MM.1S (cell line): ENCODE results near the gene MBOAT2.

Experiments used
- DNase-seq: peaks from one replicate; pipeline ENCODE4 v3.0.0-alpha.2; 2015
- H2AFZ ChIP-seq: fragments of 300-600 bp; sonication (generic); 2 replicates; pipeline ENCODE4 v1.6.0; 2016; ENCODE audit warnings: antibody characterized with exemption, low read length
- H3F3A ChIP-seq: fragments of 300-600 bp; sonication (generic); 2 replicates; pipeline ENCODE4 v1.6.1; 2016; ENCODE audit warnings: mild to moderate bottlenecking, antibody characterized with exemption, low read length, moderate library complexity, mixed read lengths; ENCODE audit not compliant: insufficient read depth
- H3K27ac ChIP-seq: fragments of 300-600 bp; sonication (generic); 2 replicates; pipeline ENCODE4 v1.5.1; 2016; ENCODE audit warnings: mild to moderate bottlenecking, low read length
- H3K27me3 ChIP-seq: fragments of 300-600 bp; sonication (generic); replicated peaks from 2 replicates; pipeline ENCODE4 v1.6.0; 2016; ENCODE audit warnings: low read length; ENCODE audit not compliant: insufficient read depth
- H3K36me3 ChIP-seq: fragments of 300-600 bp; sonication (generic); replicated peaks from 2 replicates; pipeline ENCODE4 v1.6.1; 2016; ENCODE audit warnings: mild to moderate bottlenecking, low read length, mixed read lengths; ENCODE audit not compliant: insufficient read depth
- H3K4me1 ChIP-seq: fragments of 300-600 bp; sonication (generic); 2 replicates; pipeline ENCODE4 v1.6.1; 2016; ENCODE audit warnings: low read length, mixed read lengths
- H3K4me2 ChIP-seq: fragments of 300-600 bp; sonication (generic); 2 replicates; pipeline ENCODE4 v1.6.0; 2016; ENCODE audit warnings: low read depth, low read length
- H3K4me3 ChIP-seq: fragments of 300-600 bp; sonication (generic); 2 replicates; pipeline ENCODE4 v1.5.1; 2016; ENCODE audit warnings: low read length, mixed read lengths
- H3K79me2 ChIP-seq: fragments of 300-600 bp; sonication (generic); 2 replicates; pipeline ENCODE4 v1.6.1; 2016; ENCODE audit warnings: mixed run types, low read length, mixed read lengths
- H3K9ac ChIP-seq: fragments of 300-600 bp; sonication (generic); 2 replicates; pipeline ENCODE4 v1.6.1; 2016; ENCODE audit warnings: low read length, mixed read lengths
- H3K9me2 ChIP-seq: fragments of 300-600 bp; sonication (generic); replicated peaks from 2 replicates; pipeline ENCODE4 v1.6.1; 2016; ENCODE audit warnings: mild to moderate bottlenecking, low read length, mixed read lengths; ENCODE audit not compliant: insufficient read depth
- H3K9me3 ChIP-seq: fragments of 300-600 bp; sonication (generic); replicated peaks from 2 replicates; pipeline ENCODE4 v1.6.1; 2016; ENCODE audit warnings: mild to moderate bottlenecking, low read length, mixed read lengths; ENCODE audit not compliant: insufficient read depth
- H4K20me1 ChIP-seq: fragments of 300-600 bp; sonication (generic); 2 replicates; pipeline ENCODE4 v1.6.1; 2016; ENCODE audit warnings: mild to moderate bottlenecking, low read length, moderate library complexity, mixed read lengths; ENCODE audit not compliant: insufficient read depth
- EZH2 ChIP-seq: fragments of 300-600 bp; sonication (generic); optimal IDR thresholded peaks from 2 replicates; pipeline ENCODE3; 2017; ENCODE audit warnings: low read depth, mild to moderate bottlenecking, antibody characterized with exemption, low read length, mixed read lengths
- EZH2phosphoT487 ChIP-seq: fragments of 300-600 bp; sonication (generic); IDR thresholded peaks from 2 replicates; pipeline ENCODE4 v1.6.1; 2018; ENCODE audit warnings: antibody characterized with exemption, low read length
- TF ChIP-seq, protein P1 (sequence below): fragments of 300-600 bp; sonication (generic); IDR thresholded peaks from 2 replicates; pipeline ENCODE4 v1.5.1; 2016; ENCODE audit warnings: antibody characterized with exemption, low read length, mixed read lengths

MBOAT2 gene

DNA sequence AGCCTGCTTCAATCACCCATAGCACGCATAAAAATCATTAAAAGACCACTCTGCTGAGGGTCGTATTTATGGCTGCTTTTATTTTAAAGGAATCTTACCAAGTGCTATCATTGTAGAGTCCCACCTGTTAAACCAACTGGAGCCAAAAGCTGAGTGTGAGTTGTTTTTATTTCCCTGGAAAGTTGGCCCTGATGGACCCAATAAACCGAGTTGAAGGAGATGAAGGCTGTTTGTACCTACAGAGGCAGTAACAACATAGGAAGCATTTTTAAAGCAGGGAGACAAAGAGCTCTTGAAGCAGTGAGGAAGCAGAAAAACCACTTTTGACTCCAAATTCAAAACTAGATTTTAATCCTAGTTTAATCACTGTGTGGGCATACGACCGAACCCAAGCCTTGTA lies 6.4 kb downstream of the MBOAT2 start:
- no peak for TF ChIP-seq EZH2
- TF ChIP-seq, protein P1, sequence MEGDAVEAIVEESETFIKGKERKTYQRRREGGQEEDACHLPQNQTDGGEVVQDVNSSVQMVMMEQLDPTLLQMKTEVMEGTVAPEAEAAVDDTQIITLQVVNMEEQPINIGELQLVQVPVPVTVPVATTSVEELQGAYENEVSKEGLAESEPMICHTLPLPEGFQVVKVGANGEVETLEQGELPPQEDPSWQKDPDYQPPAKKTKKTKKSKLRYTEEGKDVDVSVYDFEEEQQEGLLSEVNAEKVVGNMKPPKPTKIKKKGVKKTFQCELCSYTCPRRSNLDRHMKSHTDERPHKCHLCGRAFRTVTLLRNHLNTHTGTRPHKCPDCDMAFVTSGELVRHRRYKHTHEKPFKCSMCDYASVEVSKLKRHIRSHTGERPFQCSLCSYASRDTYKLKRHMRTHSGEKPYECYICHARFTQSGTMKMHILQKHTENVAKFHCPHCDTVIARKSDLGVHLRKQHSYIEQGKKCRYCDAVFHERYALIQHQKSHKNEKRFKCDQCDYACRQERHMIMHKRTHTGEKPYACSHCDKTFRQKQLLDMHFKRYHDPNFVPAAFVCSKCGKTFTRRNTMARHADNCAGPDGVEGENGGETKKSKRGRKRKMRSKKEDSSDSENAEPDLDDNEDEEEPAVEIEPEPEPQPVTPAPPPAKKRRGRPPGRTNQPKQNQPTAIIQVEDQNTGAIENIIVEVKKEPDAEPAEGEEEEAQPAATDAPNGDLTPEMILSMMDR: no peak
- no peak for TF ChIP-seq EZH2phosphoT487

DNA sequence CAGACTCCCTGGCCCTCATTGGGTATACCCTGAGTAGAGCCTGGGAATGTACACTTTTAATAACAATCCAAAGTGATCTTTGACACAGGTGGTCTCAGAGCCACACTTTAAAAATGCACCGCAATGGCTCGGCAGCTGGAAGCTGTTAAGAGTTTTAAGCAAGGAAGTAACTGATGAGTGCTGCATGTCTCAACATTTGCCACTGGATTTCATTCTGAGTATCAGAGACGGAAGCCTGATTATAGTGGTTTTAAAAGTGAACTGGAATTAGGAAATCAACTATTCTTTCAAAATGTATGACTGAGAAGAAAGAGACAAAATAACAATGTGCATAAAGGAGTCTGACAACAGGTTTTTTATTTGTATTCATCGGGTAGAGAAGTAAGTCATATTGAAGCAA lies 7.5 kb downstream of the MBOAT2 start:
- no peaks in the 10 kb centered on the region for H3K27me3 ChIP-seq
- H4K20me1 ChIP-seq: no peaks in the 10 kb centered on the region
- TF ChIP-seq, protein P1: no peak
- TF ChIP-seq EZH2phosphoT487 (no peak), EZH2 (no peak)
- H3K27ac ChIP-seq: no peak overlapping the region
- H3K9me2 ChIP-seq: no peaks in the 10 kb centered on the region
- no peaks in the 10 kb centered on the region for H3K36me3 ChIP-seq
- H2AFZ ChIP-seq: no peak overlapping the region
- peaks cover 4% of the 10 kb centered on the region; the same call in 1 of the 2 replicates for H3K4me1 ChIP-seq
- H3K9me3 ChIP-seq: no peaks in the 10 kb centered on the region
- H3K4me3 ChIP-seq: no peak overlapping the region
- no peak overlapping the region for H3K4me2 ChIP-seq
- H3K9ac ChIP-seq: no peak overlapping the region
- DNase-seq: no peak
- H3F3A ChIP-seq: no peaks in the 10 kb centered on the region
- H3K79me2 ChIP-seq: 0 out of 2 replicates have a peak, but pooled peaks cover 3% of the 10 kb centered on the region

More for the DNA sequence above, 6.4 kb downstream of the MBOAT2 start:
- Histone ChIP-seq H3K27me3 (no peaks in the 10 kb centered on the region), H2AFZ (no peak overlapping the region), H3K79me2 (0 out of 2 replicates have a peak, but pooled peaks cover 3% of the 10 kb centered on the region), H3K36me3 (no peaks in the 10 kb centered on the region), H3K9ac (no peak overlapping the region), H3K4me3 (no peak overlapping the region), H3K9me2 (no peaks in the 10 kb centered on the region), H3K27ac (no peak overlapping the region), H3K4me1 (peaks cover 4% of the 10 kb centered on the region; the same call in 1 of the 2 replicates), H4K20me1 (no peaks in the 10 kb centered on the region), H3F3A (no peaks in the 10 kb centered on the region), H3K9me3 (no peaks in the 10 kb centered on the region), H3K4me2 (no peak overlapping the region)
- no peak for DNase-seq

DNA sequence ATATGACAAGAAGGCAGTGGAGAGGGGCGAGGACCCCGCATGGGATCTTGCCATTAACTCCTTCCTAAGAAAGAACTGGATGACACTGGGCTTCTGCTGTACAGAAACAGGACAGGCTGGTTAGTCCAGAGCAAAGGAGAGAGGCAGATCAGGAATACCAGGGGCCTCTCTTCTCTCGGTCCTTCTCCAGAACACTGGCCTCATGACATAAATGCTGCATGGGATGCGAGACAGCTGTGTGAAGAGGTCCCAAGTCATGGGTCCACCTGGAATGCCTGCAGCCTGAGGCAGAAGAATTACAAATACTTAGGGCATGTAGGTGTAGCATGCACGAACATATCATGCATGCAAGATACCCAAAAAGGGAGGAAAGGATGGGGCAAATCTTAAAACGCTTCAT lies 9.1 kb downstream of the MBOAT2 start:
- Histone ChIP-seq H3K4me1 (peaks cover 6% of the 10 kb centered on the region; the same call in 1 of the 2 replicates), H3K9ac (no peak overlapping the region), H3K4me3 (no peak overlapping the region), H3K36me3 (no peaks in the 10 kb centered on the region), H4K20me1 (no peaks in the 10 kb centered on the region), H2AFZ (no peak overlapping the region), H3K9me3 (no peaks in the 10 kb centered on the region), H3K79me2 (0 out of 2 replicates have a peak, but pooled peaks cover 3% of the 10 kb centered on the region), H3K27ac (no peak overlapping the region), H3K4me2 (no peak overlapping the region), H3K9me2 (no peaks in the 10 kb centered on the region), H3K27me3 (no peaks in the 10 kb centered on the region), H3F3A (no peaks in the 10 kb centered on the region)
- no peak for DNase-seq
- TF ChIP-seq EZH2 (no peak), EZH2phosphoT487 (no peak)
- TF ChIP-seq, protein P1: no peak
